SK-N-SH (cell line): ENCODE results near the gene RXFP3.

Experiments
- GABPA ChIP-seq: IDR thresholded peaks from 2 replicates; pipeline ENCODE4 v1.4.0; 2012; ENCODE audit warnings: low read depth, mild to moderate bottlenecking
- MXI1 ChIP-seq: IDR thresholded peaks from 2 replicates; pipeline ENCODE4 v1.6.1; 2012; ENCODE audit warnings: mild to moderate bottlenecking, low read depth, low read length, improper control_type of control experiment
- POLR2AphosphoS5 ChIP-seq: IDR thresholded peaks from 2 replicates; pipeline ENCODE4 v1.6.1; 2012; ENCODE audit warnings: low read depth, low read length
- RFX5 ChIP-seq: IDR thresholded peaks from 2 replicates; pipeline ENCODE4 v1.6.1; 2012; ENCODE audit warnings: mild to moderate bottlenecking, improper control_type of control experiment, low read length
- SIN3A ChIP-seq: IDR thresholded peaks from 2 replicates; pipeline ENCODE4 v1.6.1; 2012; ENCODE audit warnings: low read depth, mild to moderate bottlenecking, low read length, moderate library complexity, borderline replicate concordance
- SMC3 ChIP-seq: IDR thresholded peaks from 2 replicates; pipeline ENCODE4 v1.6.1; 2012; ENCODE audit warnings: low read depth, low read length, improper control_type of control experiment
- TF ChIP-seq, protein P1 (sequence below): fragments of 200-600 bp; sonication (generic); IDR thresholded peaks from 2 replicates; pipeline ENCODE4 v1.6.1; 2017; ENCODE audit warnings: antibody characterized with exemption, mild to moderate bottlenecking, moderate library complexity
- TF ChIP-seq, protein P2 (sequence below): IDR thresholded peaks from 2 replicates; pipeline ENCODE4 v1.4.0; 2012; ENCODE audit warnings: low read depth
- TF ChIP-seq, protein P3 (sequence below): IDR thresholded peaks from 2 replicates; pipeline ENCODE4 v1.4.0; 2012; ENCODE audit warnings: low read depth, borderline replicate concordance

DNA sequence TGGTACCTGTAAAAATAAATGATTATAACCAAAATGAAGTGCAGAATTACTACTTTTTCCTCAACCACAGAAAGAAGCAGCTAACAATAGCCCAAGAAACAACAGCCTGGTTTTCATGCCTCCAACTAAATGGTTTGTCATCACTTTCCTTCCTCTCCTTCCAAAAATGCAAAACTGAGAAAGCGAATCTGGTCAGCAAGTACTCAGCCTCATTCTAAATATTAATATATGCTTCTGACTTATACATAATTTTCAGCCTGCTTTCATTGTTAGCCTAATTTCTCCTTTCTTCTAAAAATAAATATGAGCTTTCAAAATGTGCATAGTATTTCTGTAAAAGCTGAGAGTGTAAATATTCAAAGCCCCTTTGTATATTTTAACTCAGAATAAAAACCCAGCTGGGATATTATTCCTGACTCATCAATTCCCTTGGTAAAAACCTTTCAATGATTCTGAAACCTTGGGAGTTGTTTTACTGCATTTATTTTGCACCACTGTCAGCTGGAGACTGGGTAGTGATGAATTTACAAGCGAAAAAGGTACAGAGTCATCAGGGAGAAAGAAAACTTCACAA lies 21.5 kb downstream of the RXFP3 start:
- TF ChIP-seq, protein P1, sequence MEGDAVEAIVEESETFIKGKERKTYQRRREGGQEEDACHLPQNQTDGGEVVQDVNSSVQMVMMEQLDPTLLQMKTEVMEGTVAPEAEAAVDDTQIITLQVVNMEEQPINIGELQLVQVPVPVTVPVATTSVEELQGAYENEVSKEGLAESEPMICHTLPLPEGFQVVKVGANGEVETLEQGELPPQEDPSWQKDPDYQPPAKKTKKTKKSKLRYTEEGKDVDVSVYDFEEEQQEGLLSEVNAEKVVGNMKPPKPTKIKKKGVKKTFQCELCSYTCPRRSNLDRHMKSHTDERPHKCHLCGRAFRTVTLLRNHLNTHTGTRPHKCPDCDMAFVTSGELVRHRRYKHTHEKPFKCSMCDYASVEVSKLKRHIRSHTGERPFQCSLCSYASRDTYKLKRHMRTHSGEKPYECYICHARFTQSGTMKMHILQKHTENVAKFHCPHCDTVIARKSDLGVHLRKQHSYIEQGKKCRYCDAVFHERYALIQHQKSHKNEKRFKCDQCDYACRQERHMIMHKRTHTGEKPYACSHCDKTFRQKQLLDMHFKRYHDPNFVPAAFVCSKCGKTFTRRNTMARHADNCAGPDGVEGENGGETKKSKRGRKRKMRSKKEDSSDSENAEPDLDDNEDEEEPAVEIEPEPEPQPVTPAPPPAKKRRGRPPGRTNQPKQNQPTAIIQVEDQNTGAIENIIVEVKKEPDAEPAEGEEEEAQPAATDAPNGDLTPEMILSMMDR = no peak
- TF ChIP-seq SIN3A (no peak), RFX5 (no peak), MXI1 (no peak), POLR2AphosphoS5 (no peak), GABPA (no peak), SMC3 (no peak)
- TF ChIP-seq, protein P2, sequence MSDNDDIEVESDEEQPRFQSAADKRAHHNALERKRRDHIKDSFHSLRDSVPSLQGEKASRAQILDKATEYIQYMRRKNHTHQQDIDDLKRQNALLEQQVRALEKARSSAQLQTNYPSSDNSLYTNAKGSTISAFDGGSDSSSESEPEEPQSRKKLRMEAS = no peak
- TF ChIP-seq, protein P3, sequence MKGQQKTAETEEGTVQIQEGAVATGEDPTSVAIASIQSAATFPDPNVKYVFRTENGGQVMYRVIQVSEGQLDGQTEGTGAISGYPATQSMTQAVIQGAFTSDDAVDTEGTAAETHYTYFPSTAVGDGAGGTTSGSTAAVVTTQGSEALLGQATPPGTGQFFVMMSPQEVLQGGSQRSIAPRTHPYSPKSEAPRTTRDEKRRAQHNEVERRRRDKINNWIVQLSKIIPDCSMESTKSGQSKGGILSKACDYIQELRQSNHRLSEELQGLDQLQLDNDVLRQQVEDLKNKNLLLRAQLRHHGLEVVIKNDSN = no peak
